LNCAP (cell line): ENCODE data around the gene TWIST1.

Source experiments
- CTCF ChIP-seq: fragments of 450-650 bp; IDR thresholded peaks from 2 replicates; pipeline ENCODE4 v1.5.1; 2017; ENCODE audit warnings: mild to moderate bottlenecking

The TWIST1 gene

GRCh38 chr7:19090526-19090925 lies 26.9 kb downstream of the TWIST1 start:
- no peak for TF ChIP-seq CTCF

GRCh38 chr7:19089797-19090196 lies 27.6 kb downstream of the TWIST1 start:
- no peak for TF ChIP-seq CTCF

GRCh38 chr7:19089378-19089777 lies 28.1 kb downstream of the TWIST1 start:
- no peak for TF ChIP-seq CTCF

- TF ChIP-seq CTCF: no peak
Measured at GRCh38 chr7:19080093-19080492, 37.3 kb downstream of the TWIST1 start.

- TF ChIP-seq CTCF: no peak
Measured at GRCh38 chr7:19079066-19079465, 38.4 kb downstream of the TWIST1 start.

- no peak for TF ChIP-seq CTCF
Measured at GRCh38 chr7:19069842-19070241, 47.6 kb downstream of the TWIST1 start.

- TF ChIP-seq CTCF: no peak
Measured at GRCh38 chr7:19066170-19066569, 51.3 kb downstream of the TWIST1 start.
